PC-3 (cell line): ENCODE data around the gene UBFD1. TPM values are rescaled to one million over a fixed set of nuclear protein-coding genes. Genes with fewer than 3 reads are reported as not detected.
A peak's percentile ranks its signal among the peaks of the same experiment; 100 is the strongest.

Experiments used
- ATAC-seq: fragments of 200-7000 bp; cut with Tn5 transposase; 2 replicates; pipeline ENCODE4 v1.9.1; 2020; ENCODE audit warnings: mild to moderate bottlenecking, moderate library complexity
- BruUV-seq: library from RNA; stranded (reverse); fragments of 400-500 nt; replicated peaks from 2 replicates; lab custom pipeline; 2021; lab: Mats Ljungman, UMichigan
- CTCF ChIA-PET: fragments of 300-600 bp; sonication (Branson Sonifier 250); formaldehyde crosslinking; loops from one replicate; lab custom pipeline; 2022; ENCODE audit warnings: antibody characterized with exemption; lab: Charles Lee
- POLR2A ChIA-PET: fragments of 300-600 bp; sonication (Branson Sonifier 250); formaldehyde crosslinking; loops from one replicate; lab custom pipeline; 2022; ENCODE audit warnings: antibody characterized with exemption; ENCODE audit not compliant: unreplicated experiment; lab: Charles Lee
- DNase-seq: peaks from one replicate; pipeline ENCODE4 v3.0.0-alpha.2; 2015
- H2AFZ ChIP-seq: fragments of 300-600 bp; sonication (generic); 2 replicates; pipeline ENCODE4 v1.6.0; 2016; ENCODE audit warnings: antibody characterized with exemption, low read length
- H3F3A ChIP-seq: fragments of 300-600 bp; sonication (generic); one replicate; pipeline ENCODE4 v1.6.0; 2017; ENCODE audit warnings: antibody characterized with exemption, low read length, control low read depth, mild to moderate bottlenecking; ENCODE audit not compliant: unreplicated experiment
- H3K27ac ChIP-seq: fragments of 300-600 bp; sonication (generic); 2 replicates; pipeline ENCODE4 v1.5.1; 2016; ENCODE audit warnings: mild to moderate bottlenecking, low read length
- H3K27me3 ChIP-seq: fragments of 300-600 bp; sonication (generic); 2 replicates; pipeline ENCODE4 v1.6.1; 2016; ENCODE audit warnings: low read length, mixed read lengths
- H3K36me3 ChIP-seq: fragments of 300-600 bp; sonication (generic); 2 replicates; pipeline ENCODE4 v1.6.1; 2016; ENCODE audit warnings: low read depth, mixed run types, low read length, mixed read lengths
- H3K4me1 ChIP-seq: fragments of 300-600 bp; sonication (generic); 2 replicates; pipeline ENCODE4 v1.5.1; 2016; ENCODE audit warnings: low read length; ENCODE audit not compliant: insufficient read depth
- H3K4me2 ChIP-seq: fragments of 300-600 bp; sonication (generic); 2 replicates; pipeline ENCODE4 v1.6.0; 2016; ENCODE audit warnings: low read length
- H3K4me3 ChIP-seq: fragments of 300-600 bp; sonication (generic); 2 replicates; pipeline ENCODE4 v1.5.1; 2016; ENCODE audit warnings: mild to moderate bottlenecking, low read length, mixed read lengths
- H3K79me2 ChIP-seq: fragments of 300-600 bp; sonication (generic); 2 replicates; pipeline ENCODE4 v1.6.1; 2017; ENCODE audit warnings: low read length, mixed read lengths
- H3K9ac ChIP-seq: fragments of 300-600 bp; sonication (generic); 2 replicates; pipeline ENCODE4 v1.6.0; 2016; ENCODE audit warnings: mild to moderate bottlenecking, low read length
- H3K9me2 ChIP-seq: fragments of 300-600 bp; sonication (generic); replicated peaks from 2 replicates; pipeline ENCODE4 v1.6.1; 2016; ENCODE audit warnings: mixed run types, low read length, mixed read lengths
- H3K9me3 ChIP-seq: fragments of 300-600 bp; sonication (generic); 2 replicates; pipeline ENCODE4 v1.6.1; 2016; ENCODE audit warnings: low read length, mixed read lengths
- H4K20me1 ChIP-seq: fragments of 300-600 bp; sonication (generic); 2 replicates; pipeline ENCODE4 v1.6.1; 2016; ENCODE audit warnings: low read length, mixed read lengths
- CTCF ChIP-seq: fragments of 300-600 bp; sonication (generic); conservative IDR thresholded peaks from 2 replicates; pipeline ENCODE4 v1.5.1; 2017; ENCODE audit warnings: antibody characterized with exemption, low read depth, mild to moderate bottlenecking, low read length
- EZH2 ChIP-seq: fragments of 300-600 bp; sonication (generic); IDR thresholded peaks from one replicate; pipeline ENCODE4 v1.6.1; 2017; ENCODE audit warnings: antibody characterized with exemption, mild to moderate bottlenecking, low read length; ENCODE audit not compliant: unreplicated experiment
- EZH2phosphoT487 ChIP-seq: fragments of 300-600 bp; sonication (generic); IDR thresholded peaks from 2 replicates; pipeline ENCODE4 v1.6.1; 2018; ENCODE audit warnings: mild to moderate bottlenecking, antibody characterized with exemption, low read length, borderline replicate concordance
- intact Hi-C: fragments of 100-400 bp; cut with micrococcal nuclease; formaldehyde crosslinking; loops from 2 replicates; pipeline ENCODE4 v1.9.0; 2023
- total RNA-seq: library from RNA; depleted of rRNA; stranded (reverse); fragments of >200 nt; gene quantifications from 2 replicates; pipeline ENCODE4 v1.2.3, GENCODE V29; 2014

The UBFD1 gene
- total RNA-seq, 1 experiment from 2014 or later: 69.7 TPM

GRCh38 chr16:23595246-23595950 is 37.9 kb downstream of the UBFD1 start:
- Histone ChIP-seq H3K4me3 (peak overlapping the region; percentile 91), H3K27me3 (no peaks in the 10 kb centered on the region), H3K36me3 (peaks cover 13% of the 10 kb centered on the region), H3K9me2 (no peaks in the 10 kb centered on the region), H4K20me1 (peaks cover 16% of the 10 kb centered on the region; the same call in 1 of the 2 replicates), H3K4me2 (peak overlapping the region; percentile 98), H3K9ac (peak overlapping the region; percentile 99), H2AFZ (peak overlapping the region; percentile 69; the same call in 1 of the 2 replicates), H3K27ac (peak overlapping the region; percentile 61), H3K4me1 (peaks cover 3% of the 10 kb centered on the region; the same call in 1 of the 2 replicates), H3K9me3 (no peaks in the 10 kb centered on the region), H3F3A (no peaks in the 10 kb centered on the region), H3K79me2 (peaks cover 55% of the 10 kb centered on the region)
- ChIA-PET POLR2A (no interaction called here), CTCF (no interaction called here)
- TF ChIP-seq EZH2phosphoT487 (no peak), CTCF (no peak), EZH2 (no peak)
- DNase-seq (no peak), ATAC-seq (peak; percentile 13; the same call in 1 of the 2 replicates)
- BruUV-seq: TSS peak; percentile 67
- intact Hi-C loops: no loop called here

GRCh38 chr16:23595951-23596720 is 38.6 kb downstream of the UBFD1 start, which contains the start of gene NDUFAB1:
NDUFAB1 (minus strand) TSS chr16:23596316; CDS start chr16:23596290, 26 bp downstream.
- TF ChIP-seq EZH2 (no peak), CTCF (peak; percentile 74)
- Histone ChIP-seq H3K4me2 (peak within 1 kb of the TSS; percentile 98), H3K9ac (peak within 1 kb of the TSS; percentile 99), H3K4me1 (peaks cover 3% of the 10 kb centered on the region; the same call in 1 of the 2 replicates), H3K9me2 (no peaks in the 10 kb centered on the region), H3K36me3 (peaks cover 8% of the 10 kb centered on the region), H3F3A (no peaks in the 10 kb centered on the region), H3K27me3 (no peaks in the 10 kb centered on the region), H4K20me1 (peaks cover 16% of the 10 kb centered on the region; the same call in 1 of the 2 replicates), H2AFZ (peak within 1 kb of the TSS; percentile 75), H3K27ac (peak within 1 kb of the TSS; percentile 61), H3K4me3 (peak within 1 kb of the TSS; percentile 91), H3K9me3 (no peaks in the 10 kb centered on the region), H3K79me2 (peaks cover 48% of the 10 kb centered on the region)
- intact Hi-C loops: no loop called here
- CTCF ChIA-PET: no interaction called here
- DNase-seq (peak; percentile 87), ATAC-seq (peak; percentile 99)
- POLR2A ChIA-PET: no interaction called here
- BruUV-seq: no TSS peak
